GM23338 (cell line): ENCODE measurements around the gene RIN3. TPM values are rescaled to one million over a fixed set of nuclear protein-coding genes. Genes with fewer than 3 reads are reported as not detected.

Experiments used
- ATAC-seq: fragments of 200-7000 bp; cut with Tn5 transposase; 3 replicates; pipeline ENCODE4 v1.9.1; 2020
- DNase-seq: peaks from one replicate; pipeline ENCODE4 v3.0.0-alpha.2; 2015; ENCODE audit warnings: low spot score
- H2AFZ ChIP-seq: fragments of 200-600 bp; sonication (generic); 2 replicates; pipeline ENCODE4 v1.8.0; 2016; ENCODE audit warnings: antibody characterized with exemption, mild to moderate bottlenecking, moderate library complexity
- H3F3A ChIP-seq: fragments of 200-600 bp; sonication (generic); replicated peaks from 2 replicates; pipeline ENCODE4 v1.8.0; 2017; ENCODE audit warnings: antibody characterized with exemption, mixed run types, low read depth
- H3K27ac ChIP-seq: fragments of 200-600 bp; sonication (generic); 2 replicates; pipeline ENCODE4 v1.6.1; 2016; ENCODE audit warnings: low read depth
- H3K27me3 ChIP-seq: fragments of 200-600 bp; sonication (generic); 2 replicates; pipeline ENCODE4 v1.8.0; 2016; ENCODE audit warnings: mild to moderate bottlenecking, mixed run types, moderate library complexity; ENCODE audit not compliant: insufficient read depth
- H3K36me3 ChIP-seq: fragments of 200-600 bp; sonication (generic); 2 replicates; pipeline ENCODE4 v1.8.0; 2016; ENCODE audit warnings: mild to moderate bottlenecking; ENCODE audit not compliant: insufficient read depth
- H3K4me1 ChIP-seq: fragments of 200-600 bp; sonication (generic); 2 replicates; pipeline ENCODE4 v1.8.0; 2016; ENCODE audit warnings: mild to moderate bottlenecking, moderate library complexity; ENCODE audit not compliant: insufficient read depth
- H3K4me2 ChIP-seq: fragments of 200-600 bp; sonication (generic); 2 replicates; pipeline ENCODE4 v1.7.1; 2017; ENCODE audit warnings: mixed run types
- H3K4me3 ChIP-seq: fragments of 200-600 bp; sonication (generic); 2 replicates; pipeline ENCODE4 v1.6.1; 2016; ENCODE audit warnings: mixed run types
- H3K79me2 ChIP-seq: fragments of 200-600 bp; sonication (generic); replicated peaks from 2 replicates; pipeline ENCODE4 v1.8.0; 2017; ENCODE audit warnings: mild to moderate bottlenecking; ENCODE audit not compliant: insufficient read depth
- H3K9me2 ChIP-seq: fragments of 200-600 bp; sonication (generic); 2 replicates; pipeline ENCODE4 v1.8.0; 2017; ENCODE audit not compliant: insufficient read depth
- H4K20me1 ChIP-seq: fragments of 200-600 bp; sonication (generic); replicated peaks from 2 replicates; pipeline ENCODE4 v1.8.0; 2017; ENCODE audit warnings: mild to moderate bottlenecking; ENCODE audit not compliant: insufficient read depth
- H3K27ac Mint-ChIP-seq: 2 replicates; pipeline ENCODE4 v1.8.0; 2020; ENCODE audit warnings: inconsistent platforms, mild to moderate bottlenecking, moderate library complexity, mixed read lengths
- H3K27me3 Mint-ChIP-seq: 3 replicates; pipeline ENCODE4 v1.8.0; 2022; ENCODE audit warnings: low read depth, mild to moderate bottlenecking, moderate library complexity, mixed read lengths, inconsistent platforms; ENCODE audit not compliant: insufficient read depth, poor library complexity
- H3K36me3 Mint-ChIP-seq: 3 replicates; pipeline ENCODE4 v1.8.0; 2021; ENCODE audit warnings: low read depth, mild to moderate bottlenecking, inconsistent platforms, moderate library complexity, mixed read lengths
- H3K4me1 Mint-ChIP-seq: 3 replicates; pipeline ENCODE4 v1.8.0; 2020; ENCODE audit warnings: mild to moderate bottlenecking, inconsistent platforms, mixed read lengths
- H3K4me3 Mint-ChIP-seq: 3 replicates; pipeline ENCODE4 v1.8.0; 2021; ENCODE audit warnings: moderate library complexity, mild to moderate bottlenecking, inconsistent platforms, mixed read lengths
- H3K9me3 Mint-ChIP-seq: 3 replicates; pipeline ENCODE4 v1.8.0; 2020; ENCODE audit warnings: moderate library complexity, mild to moderate bottlenecking, inconsistent platforms, mixed read lengths
- CREB1 ChIP-seq: fragments of 250-450 bp; sonication (Bioruptor Pico); IDR thresholded peaks from 2 replicates; pipeline ENCODE4 v1.5.0; 2020; ENCODE audit warnings: low read depth, mild to moderate bottlenecking, moderate library complexity
- CTCF ChIP-seq, 2 experiments: fragments of 200-600 bp in 1 of 2; sonication (generic) in 1 of 2; conservative IDR thresholded peaks; 2 replicates each; pipeline versions ENCODE4 v1.5.1 to v1.6.1; 2016 to 2017; ENCODE audit warnings: antibody characterized with exemption in 2 of 2, low read depth in 2 of 2, mild to moderate bottlenecking in 2 of 2, moderate library complexity in 1 of 2
- ETS1 ChIP-seq: IDR thresholded peaks from 2 replicates; pipeline ENCODE4 v1.6.1; 2016; ENCODE audit warnings: antibody characterized with exemption
- EZH2phosphoT487 ChIP-seq: fragments of 200-600 bp; sonication (generic); IDR thresholded peaks from one replicate; pipeline ENCODE4 v1.8.1; 2018; ENCODE audit warnings: antibody characterized with exemption; ENCODE audit not compliant: unreplicated experiment
- JUNB ChIP-seq: IDR thresholded peaks from one replicate; pipeline ENCODE4 v1.6.1; 2016; ENCODE audit warnings: antibody characterized with exemption; ENCODE audit not compliant: unreplicated experiment
- NANOG ChIP-seq: IDR thresholded peaks from 2 replicates; pipeline ENCODE4 v1.6.1; 2016; ENCODE audit warnings: antibody characterized with exemption, borderline replicate concordance
- REST ChIP-seq: IDR thresholded peaks from one replicate; pipeline ENCODE4 v1.6.1; 2018; ENCODE audit warnings: antibody characterized with exemption; ENCODE audit not compliant: unreplicated experiment
- STAT1 ChIP-seq: IDR thresholded peaks from one replicate; pipeline ENCODE4 v1.6.1; 2016; ENCODE audit warnings: antibody characterized with exemption; ENCODE audit not compliant: unreplicated experiment
- ZNF114 ChIP-seq: fragments of 250-450 bp; sonication (Bioruptor Pico); IDR thresholded peaks from 2 replicates; pipeline ENCODE4 v1.5.0; 2020; ENCODE audit warnings: mild to moderate bottlenecking, moderate library complexity
- ZNF331 ChIP-seq: fragments of 250-450 bp; sonication (Bioruptor Pico); IDR thresholded peaks from 2 replicates; pipeline ENCODE4 v1.5.0; 2020; ENCODE audit warnings: low read depth, mild to moderate bottlenecking, moderate library complexity
- polyA plus RNA-seq: library from polyadenylated mRNA; unstranded; fragments of >200 nt; fragmentation: Nextera tagmentation; extraction: Ambion mirVana; gene quantifications from 2 replicates; pipeline ENCODE4 v1.2.1, GENCODE V29; 2016
- total RNA-seq: library from RNA; depleted of rRNA; stranded (reverse); fragments of >200 nt; shearing (Covaris generic); gene quantifications from 2 replicates; pipeline ENCODE4 v1.2.3, GENCODE V29; 2014

RIN3 gene
- total and polyA plus RNA-seq, 2 experiments from 2014 or later: 0.97 to 1.5 TPM

GRCh38 chr14:92584220-92584619 lies 70.6 kb downstream of the RIN3 start (continued):
- TF ChIP-seq REST: no peak
- no peak for TF ChIP-seq ZNF331 (CRISPR knock-in tag)
- TF ChIP-seq JUNB: no peak

GRCh38 chr14:92584816-92585215 lies 71.2 kb downstream of the RIN3 start:
- Mint-ChIP-seq H3K4me3 (no peak overlapping the region), H3K27me3 (peaks cover 9% of the 10 kb centered on the region), H3K9me3 (peaks cover 10% of the 10 kb centered on the region; the same call in 2 of the 3 replicates), H3K36me3 (peaks cover 9% of the 10 kb centered on the region; the same call in 1 of the 3 replicates), H3K27ac (no peak overlapping the region), H3K4me1 (peaks cover 3% of the 10 kb centered on the region; the same call in 1 of the 3 replicates)
- Histone ChIP-seq H3K9me2 (no peaks in the 10 kb centered on the region; the same call in 1 of the 2 replicates), H2AFZ (no peak overlapping the region), H3F3A (no peaks in the 10 kb centered on the region), H4K20me1 (no peaks in the 10 kb centered on the region), H3K4me2 (no peak overlapping the region), H3K79me2 (no peaks in the 10 kb centered on the region), H3K4me1 (no peaks in the 10 kb centered on the region), H3K4me3 (no peak overlapping the region), H3K27ac (no peak overlapping the region), H3K36me3 (no peaks in the 10 kb centered on the region), H3K27me3 (no peaks in the 10 kb centered on the region)
- DNase-seq (no peak), ATAC-seq (no peak)
- no peak for TF ChIP-seq ZNF331 (CRISPR knock-in tag)
- no peak for TF ChIP-seq NANOG
- no peak for TF ChIP-seq EZH2phosphoT487
- no peak for TF ChIP-seq STAT1
- TF ChIP-seq ETS1: no peak
- no peak for TF ChIP-seq CTCF (conservative IDR thresholded peaks at IDR 0.05; ENCODE audit: low read depth in 2 of 2)
- no peak for TF ChIP-seq REST
- TF ChIP-seq ZNF114 (CRISPR knock-in tag): no peak
- TF ChIP-seq CREB1 (CRISPR knock-in tag): no peak
